Psoas muscle (tissue), 8 donors: ENCODE data around the gene APOBEC2. TPM values are rescaled to one million over a fixed set of nuclear protein-coding genes. Genes with fewer than 3 reads are reported as not detected.

Source experiments
- ATAC-seq, 4 donors: fragments of 200-7000 bp; cut with Tn5 transposase; one replicate each; pipeline ENCODE4 v1.9.1; 2020; ENCODE audit warnings: moderate library complexity in 3 of 4, mild to moderate bottlenecking in 2 of 4
- DNase-seq, 2 donors: peaks; one replicate each; pipeline ENCODE4 v3.0.0-alpha.2; 2020
- H3K27ac ChIP-seq: fragments of 200-600 bp; one replicate; pipeline ENCODE4 v1.8.0; 2022
- H3K27me3 ChIP-seq, 3 donors: fragments of 200-600 bp in 1 of 3; one replicate each; pipeline versions ENCODE4 v1.6.1 to v1.8.0; 2013 to 2022; ENCODE audit warnings: low read length in 2 of 3, mild to moderate bottlenecking in 2 of 3, moderate library complexity in 1 of 3; ENCODE audit not compliant: insufficient read depth in 3 of 3
- H3K36me3 ChIP-seq, 2 donors: fragments of 200-600 bp in 1 of 2; one replicate each; pipeline versions ENCODE4 v1.6.1 to v1.8.0; 2013 to 2022; ENCODE audit warnings: low read depth in 1 of 2, mild to moderate bottlenecking in 1 of 2, moderate library complexity in 1 of 2; ENCODE audit not compliant: insufficient read depth in 1 of 2
- H3K4me1 ChIP-seq: fragments of 200-600 bp; one replicate; pipeline ENCODE4 v1.8.0; 2022
- H3K4me3 ChIP-seq: fragments of 200-600 bp; one replicate; pipeline ENCODE4 v1.8.0; 2022; ENCODE audit warnings: mild to moderate bottlenecking
- H3K9me3 ChIP-seq: fragments of 200-600 bp; one replicate; pipeline ENCODE4 v1.8.0; 2022
- CTCF ChIP-seq: fragments of 200-600 bp; IDR thresholded peaks from one replicate; pipeline ENCODE4 v1.8.0; 2022; ENCODE audit warnings: antibody characterized with exemption
- WGBS, 3 donors: extraction: QIAGEN DNeasy Blood & Tissue Kit; methylation state at CpG; one replicate each; pipeline versions ENCODE4 v1.1.6 to v1.1.7; 2013; 5-methylcytosine and 5-hydroxymethylcytosine counted together
- intact Hi-C, 2 donors: fragments of 100-400 bp; cut with DNase I; formaldehyde crosslinking; loops; one replicate each; pipeline versions ENCODE4 v1.11.0 to v1.14.2; 2022
- polyA plus RNA-seq, 3 donors: library from polyadenylated mRNA; stranded (reverse); fragments of 200-250 nt; gene quantifications; one replicate each; pipeline ENCODE4 v1.2.3, GENCODE V29; 2013
- total RNA-seq, 4 donors: library from RNA; stranded (reverse); fragmentation: NEBNext Ultra II Directional in 2 of 4; extraction: Animal tissue kit (Norgen Biotek cat#: 25700) in 2 of 4; gene quantifications; one replicate each; pipeline versions ENCODE4 v1.2.1 to v1.2.4, GENCODE V29; 2021 to 2023
- donor health status: healthy with polysubstance abuse.
- donor health status: DM: no; HTN: no; CAD: no; lungs with moderate emphysema.
- donor health status: Bipolar disorder and iron deficiency.
- donor health status: healthy.
- donor health status: DM: yes; HTN: yes; CAD: no.
- donor health status: DM: no; HTN: no; CAD: no.
- donor health status: DM: no; HTN: no; CAD: no.
- donor health status: DM: yes; HTN: yes; CAD: no.

Gene APOBEC2
- total and polyA plus RNA-seq, 7 donors, result 16.4 to 511 (median 141) TPM

- Histone ChIP-seq H3K9me3 (no peaks in the 10 kb centered on the region), H3K4me3 (no peak overlapping the region), H3K27me3 (no peaks in the 10 kb centered on the region), H3K27ac (no peak overlapping the region), H3K36me3 (peaks cover 3 to 42% of the 10 kb centered on the region in 2 donors), H3K4me1 (peaks cover 34% of the 10 kb centered on the region)
- intact Hi-C loops, result no loop called here
- DNase-seq (no peak), ATAC-seq (no peak)
- 77 to 85% (median 84%) methylated on average over 3 of the region's 3 CpGs for WGBS, 3 donors
- TF ChIP-seq CTCF, result no peak
These were observed 25.1 kb downstream of the APOBEC2 start for GRCh38 chr6:41078101-41078500.

GRCh38 chr6:41079080-41079479 is 26.1 kb downstream of the APOBEC2 start:
- Histone ChIP-seq H3K36me3 (peaks cover 3 to 52% of the 10 kb centered on the region in 2 donors), H3K9me3 (no peaks in the 10 kb centered on the region), H3K4me3 (no peak overlapping the region), H3K27ac (no peak overlapping the region), H3K4me1 (peaks cover 34% of the 10 kb centered on the region), H3K27me3 (no peaks in the 10 kb centered on the region)
- intact Hi-C loops, result no loop called here
- WGBS, 3 donors, result 94 to 100% (median 96%) methylated on average over 1 of the region's 1 CpG
- TF ChIP-seq CTCF, result no peak
- ATAC-seq (no peak), DNase-seq (no peak)

GRCh38 chr6:41080621-41081020 is 27.6 kb downstream of the APOBEC2 start:
- H3K27ac ChIP-seq, result no peak overlapping the region
- ATAC-seq, result no peak
- H3K9me3 ChIP-seq, result no peaks in the 10 kb centered on the region
- H3K4me1 ChIP-seq, result peaks cover 25% of the 10 kb centered on the region
- no peak for TF ChIP-seq CTCF
- 75 to 83% (median 81%) methylated on average over 2 of the region's 2 CpGs for WGBS, 3 donors
- peaks cover 3 to 68% of the 10 kb centered on the region in 2 donors for H3K36me3 ChIP-seq
- DNase-seq, result no peak
- no peaks in the 10 kb centered on the region for H3K27me3 ChIP-seq
- no peak overlapping the region for H3K4me3 ChIP-seq
- intact Hi-C loops, result no loop called here

GRCh38 chr6:41083072-41083471 is 30.1 kb downstream of the APOBEC2 start:
- no peak overlapping the region for H3K27ac ChIP-seq
- H3K27me3 ChIP-seq, result no peaks in the 10 kb centered on the region
- no peaks in the 10 kb centered on the region for H3K9me3 ChIP-seq
- no peak for TF ChIP-seq CTCF
- H3K4me3 ChIP-seq, result no peak overlapping the region
- intact Hi-C loops, result no loop called here
- peaks cover 5% of the 10 kb centered on the region for H3K4me1 ChIP-seq
- ATAC-seq (no peak), DNase-seq (no peak)
- peaks cover 3 to 91% of the 10 kb centered on the region in 2 donors for H3K36me3 ChIP-seq

- H3K36me3 ChIP-seq, result peaks cover 2 to 94% of the 10 kb centered on the region in 2 donors
These were observed 32.2 kb downstream of the APOBEC2 start for GRCh38 chr6:41085182-41085581.

More at GRCh38 chr6:41085182-41085581, 32.2 kb downstream of the APOBEC2 start:
- Histone ChIP-seq H3K27me3 (no peaks in the 10 kb centered on the region), H3K4me1 (no peaks in the 10 kb centered on the region), H3K9me3 (no peaks in the 10 kb centered on the region), H3K27ac (no peak overlapping the region), H3K4me3 (no peak overlapping the region)
- ATAC-seq, result no peak
- DNase-seq, result no peak
- intact Hi-C loops, result no loop called here
- TF ChIP-seq CTCF, result no peak
